DND-41 (cell line): Measurements from ENCODE around the gene ARRB1.
A peak's percentile ranks its signal among the peaks of the same experiment; 100 is the strongest.
"Not testable (repeated sequence)": the region's sequence is repeated elsewhere in the genome, so short reads cannot be mapped to it uniquely, and the experiment has no call there.

ENCODE experiments used
- ATAC-seq: fragments of 200-7000 bp; cut with Tn5 transposase; 3 replicates; pipeline ENCODE4 v1.9.1; 2021; ENCODE audit warnings: low read depth; ENCODE audit not compliant: insufficient read depth
- DNase-seq: peaks from one replicate; pipeline ENCODE4 v3.0.0-alpha.2; 2020
- H2AFZ ChIP-seq: 2 replicates; pipeline ENCODE4 v1.6.0; 2012; ENCODE audit warnings: low read depth, low read length
- H3K27ac ChIP-seq: 2 replicates; pipeline ENCODE4 v1.5.1; 2012; ENCODE audit warnings: low read length, inconsistent platforms
- H3K27me3 ChIP-seq: fragments of 200-600 bp; sonication (generic); 2 replicates; pipeline ENCODE4 v1.6.0; 2012; ENCODE audit warnings: low read length, mild to moderate bottlenecking, inconsistent platforms; ENCODE audit not compliant: insufficient read depth, poor library complexity
- H3K36me3 ChIP-seq: 2 replicates; pipeline ENCODE4 v1.5.1; 2012; ENCODE audit warnings: low read length, inconsistent platforms; ENCODE audit not compliant: insufficient read depth
- H3K4me1 ChIP-seq: 2 replicates; pipeline ENCODE4 v1.5.1; 2012; ENCODE audit warnings: mild to moderate bottlenecking, low read length; ENCODE audit not compliant: insufficient read depth
- H3K4me2 ChIP-seq: 2 replicates; pipeline ENCODE4 v1.6.0; 2012; ENCODE audit warnings: mild to moderate bottlenecking, moderate library complexity, low read length, inconsistent platforms; ENCODE audit not compliant: insufficient read depth
- H3K4me3 ChIP-seq, 2 experiments: fragments of 200-600 bp in 1 of 2; shearing (Covaris generic) in 1 of 2; 2 replicates each; pipeline ENCODE4 v1.5.1; 2012 to 2016; ENCODE audit warnings: inconsistent platforms in 2 of 2, low read length in 2 of 2, mild to moderate bottlenecking in 2 of 2, low read depth in 1 of 2, moderate library complexity in 1 of 2
- H3K79me2 ChIP-seq: 2 replicates; pipeline ENCODE4 v1.6.0; 2012; ENCODE audit warnings: low read length, inconsistent platforms; ENCODE audit not compliant: insufficient read depth
- H3K9ac ChIP-seq: 2 replicates; pipeline ENCODE4 v1.6.0; 2012; ENCODE audit warnings: low read depth, mild to moderate bottlenecking, inconsistent platforms, low read length, moderate library complexity
- H3K9me3 ChIP-seq: 2 replicates; pipeline ENCODE4 v1.5.1; 2012; ENCODE audit warnings: low read length, moderate library complexity, mild to moderate bottlenecking, inconsistent platforms; ENCODE audit not compliant: insufficient read depth, severe bottlenecking
- H4K20me1 ChIP-seq: 2 replicates; pipeline ENCODE4 v1.6.0; 2012; ENCODE audit warnings: low read length; ENCODE audit not compliant: insufficient read depth
- CTCF ChIP-seq: IDR thresholded peaks from 2 replicates; pipeline ENCODE4 v1.5.1; 2012; ENCODE audit warnings: borderline replicate concordance, low read length, moderate library complexity, mild to moderate bottlenecking; ENCODE audit not compliant: poor library complexity, severe bottlenecking; ENCODE audit errors: extremely low read depth
- EZH2 ChIP-seq: IDR thresholded peaks from 3 replicates; pipeline ENCODE4 v1.6.1; 2012; ENCODE audit warnings: borderline replicate concordance, low read depth, mild to moderate bottlenecking, moderate library complexity, low read length, inconsistent platforms; ENCODE audit not compliant: severe bottlenecking

The ARRB1 gene

GRCh38 chr11:75380716-75381420 is 29.4 kb upstream of the ARRB1 start:
- TF ChIP-seq EZH2: no peak
- no peak for TF ChIP-seq CTCF
- Histone ChIP-seq H3K4me2 (no peak overlapping the region), H3K9me3 (no peaks in the 10 kb centered on the region), H3K4me3 (no peak overlapping the region), H3K36me3 (no peaks in the 10 kb centered on the region), H3K4me1 (peaks cover 13% of the 10 kb centered on the region), H4K20me1 (no peaks in the 10 kb centered on the region), H3K9ac (no peak overlapping the region), H3K27ac (no peak overlapping the region), H3K27me3 (no peaks in the 10 kb centered on the region), H3K79me2 (no peaks in the 10 kb centered on the region), H2AFZ (peak overlapping the region; percentile 5; the same call in 1 of the 2 replicates)
- no peak for ATAC-seq
- DNase-seq: no peak

GRCh38 chr11:75380245-75380644 is 28.8 kb upstream of the ARRB1 start:
- no peak overlapping the region for H3K27ac ChIP-seq
- 0 out of 2 replicates have a peak overlapping the region, but pooled peaks have one; percentile 5 for H2AFZ ChIP-seq
- H3K4me2 ChIP-seq: no peak overlapping the region
- H3K9ac ChIP-seq: no peak overlapping the region
- no peak overlapping the region for H3K4me3 ChIP-seq
- H4K20me1 ChIP-seq: no peaks in the 10 kb centered on the region
- TF ChIP-seq EZH2 (no peak), CTCF (no peak)
- H3K9me3 ChIP-seq: no peaks in the 10 kb centered on the region
- H3K27me3 ChIP-seq: no peaks in the 10 kb centered on the region
- H3K79me2 ChIP-seq: no peaks in the 10 kb centered on the region
- DNase-seq: no peak
- peaks cover 13% of the 10 kb centered on the region for H3K4me1 ChIP-seq
- ATAC-seq: no peak
- no peaks in the 10 kb centered on the region for H3K36me3 ChIP-seq

DNA sequence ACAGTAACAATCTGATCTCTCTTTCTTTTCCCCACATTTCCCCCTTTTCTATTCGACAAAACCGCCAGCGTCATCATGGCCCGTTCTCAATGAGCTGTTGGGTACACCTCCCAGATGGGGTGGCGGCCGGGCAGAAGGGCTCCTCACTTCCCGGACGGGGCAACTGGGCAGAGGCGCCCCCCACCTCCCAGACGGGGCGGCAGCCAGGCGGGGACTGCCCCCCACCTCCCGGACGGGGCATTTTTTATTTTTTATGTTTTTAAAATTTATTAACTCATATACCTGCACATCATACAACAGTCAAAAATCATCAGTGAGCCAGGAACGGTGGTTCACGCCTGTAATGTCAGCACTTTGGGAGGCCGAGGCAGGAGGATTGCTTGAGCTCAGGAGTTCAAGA is 27.3 kb upstream of the ARRB1 start:
- not testable (repeated sequence) for ATAC-seq, H3K27me3 ChIP-seq, DNase-seq

GRCh38 chr11:75376175-75376574 is 24.7 kb upstream of the ARRB1 start:
- ATAC-seq: peak; percentile 29; the same call in 2 of the 3 replicates
- H4K20me1 ChIP-seq: no peaks in the 10 kb centered on the region
- no peaks in the 10 kb centered on the region for H3K27me3 ChIP-seq
- H3K4me2 ChIP-seq: no peak overlapping the region
- no peak overlapping the region for H3K9ac ChIP-seq
- H3K4me3 ChIP-seq: no peak overlapping the region
- DNase-seq: no peak
- H2AFZ ChIP-seq: no peak overlapping the region
- H3K9me3 ChIP-seq: no peaks in the 10 kb centered on the region
- H3K36me3 ChIP-seq: no peaks in the 10 kb centered on the region
- 0 out of 2 replicates have a peak, but pooled peaks cover 5% of the 10 kb centered on the region for H3K4me1 ChIP-seq
- H3K79me2 ChIP-seq: no peaks in the 10 kb centered on the region
- H3K27ac ChIP-seq: no peak overlapping the region
- no peak for TF ChIP-seq EZH2
- TF ChIP-seq CTCF: peak; percentile 35

More for the DNA sequence above, 27.3 kb upstream of the ARRB1 start:
- H3K4me3 ChIP-seq, H3K36me3 ChIP-seq, H3K9ac ChIP-seq, H3K27ac ChIP-seq, H3K79me2 ChIP-seq, H3K9me3 ChIP-seq, H2AFZ ChIP-seq, H4K20me1 ChIP-seq, H3K4me1 ChIP-seq, H3K4me2 ChIP-seq: not testable (repeated sequence)
